PFSK-1 (cell line): Measurements from ENCODE around the gene TSEN2.

Experiments used
- FOXP2 ChIP-seq: optimal IDR thresholded peaks from 2 replicates; pipeline ENCODE3; 2011; ENCODE audit warnings: borderline replicate concordance, control low read depth, inconsistent platforms; ENCODE audit not compliant: insufficient read depth; ENCODE audit errors: extremely low read length, extremely low read depth
- POLR2AphosphoS5 ChIP-seq: IDR thresholded peaks from 2 replicates; pipeline ENCODE4 v1.6.1; 2012; ENCODE audit warnings: low read depth, mild to moderate bottlenecking, control low read depth, low read length, moderate library complexity
- SIN3A ChIP-seq: IDR thresholded peaks from 2 replicates; pipeline ENCODE4 v1.6.1; 2012; ENCODE audit warnings: mild to moderate bottlenecking, low read length, moderate library complexity, borderline replicate concordance; ENCODE audit not compliant: insufficient read depth
- TAF1 ChIP-seq: IDR thresholded peaks from 2 replicates; pipeline ENCODE4 v1.6.1; 2012; ENCODE audit warnings: low read length, control low read depth, borderline replicate concordance; ENCODE audit not compliant: insufficient read depth
- TF ChIP-seq, protein P1 (sequence below), 2 experiments: IDR thresholded peaks; 2 replicates each; pipeline versions ENCODE4 v1.6.1 to v1.8.0; 2011 to 2012; ENCODE audit warnings: low read depth in 2 of 2, low read length in 2 of 2, control low read depth in 1 of 2, inconsistent platforms in 1 of 2, mild to moderate bottlenecking in 1 of 2, moderate library complexity in 1 of 2; ENCODE audit not compliant: insufficient read depth in 1 of 2

Gene TSEN2

GRCh38 chr3:12506201-12506709, 22.0 kb downstream of the TSEN2 start:
- TF ChIP-seq, protein P1, sequence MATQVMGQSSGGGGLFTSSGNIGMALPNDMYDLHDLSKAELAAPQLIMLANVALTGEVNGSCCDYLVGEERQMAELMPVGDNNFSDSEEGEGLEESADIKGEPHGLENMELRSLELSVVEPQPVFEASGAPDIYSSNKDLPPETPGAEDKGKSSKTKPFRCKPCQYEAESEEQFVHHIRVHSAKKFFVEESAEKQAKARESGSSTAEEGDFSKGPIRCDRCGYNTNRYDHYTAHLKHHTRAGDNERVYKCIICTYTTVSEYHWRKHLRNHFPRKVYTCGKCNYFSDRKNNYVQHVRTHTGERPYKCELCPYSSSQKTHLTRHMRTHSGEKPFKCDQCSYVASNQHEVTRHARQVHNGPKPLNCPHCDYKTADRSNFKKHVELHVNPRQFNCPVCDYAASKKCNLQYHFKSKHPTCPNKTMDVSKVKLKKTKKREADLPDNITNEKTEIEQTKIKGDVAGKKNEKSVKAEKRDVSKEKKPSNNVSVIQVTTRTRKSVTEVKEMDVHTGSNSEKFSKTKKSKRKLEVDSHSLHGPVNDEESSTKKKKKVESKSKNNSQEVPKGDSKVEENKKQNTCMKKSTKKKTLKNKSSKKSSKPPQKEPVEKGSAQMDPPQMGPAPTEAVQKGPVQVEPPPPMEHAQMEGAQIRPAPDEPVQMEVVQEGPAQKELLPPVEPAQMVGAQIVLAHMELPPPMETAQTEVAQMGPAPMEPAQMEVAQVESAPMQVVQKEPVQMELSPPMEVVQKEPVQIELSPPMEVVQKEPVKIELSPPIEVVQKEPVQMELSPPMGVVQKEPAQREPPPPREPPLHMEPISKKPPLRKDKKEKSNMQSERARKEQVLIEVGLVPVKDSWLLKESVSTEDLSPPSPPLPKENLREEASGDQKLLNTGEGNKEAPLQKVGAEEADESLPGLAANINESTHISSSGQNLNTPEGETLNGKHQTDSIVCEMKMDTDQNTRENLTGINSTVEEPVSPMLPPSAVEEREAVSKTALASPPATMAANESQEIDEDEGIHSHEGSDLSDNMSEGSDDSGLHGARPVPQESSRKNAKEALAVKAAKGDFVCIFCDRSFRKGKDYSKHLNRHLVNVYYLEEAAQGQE (IDR thresholded peaks at IDR 0.05; ENCODE audit: insufficient read depth in 1 of 2, low read depth in 2 of 2, low read length in 2 of 2): no peak
- TF ChIP-seq SIN3A: no peak
- no peak for TF ChIP-seq POLR2AphosphoS5
- TF ChIP-seq TAF1: no peak
- TF ChIP-seq FOXP2: no peak

DNA sequence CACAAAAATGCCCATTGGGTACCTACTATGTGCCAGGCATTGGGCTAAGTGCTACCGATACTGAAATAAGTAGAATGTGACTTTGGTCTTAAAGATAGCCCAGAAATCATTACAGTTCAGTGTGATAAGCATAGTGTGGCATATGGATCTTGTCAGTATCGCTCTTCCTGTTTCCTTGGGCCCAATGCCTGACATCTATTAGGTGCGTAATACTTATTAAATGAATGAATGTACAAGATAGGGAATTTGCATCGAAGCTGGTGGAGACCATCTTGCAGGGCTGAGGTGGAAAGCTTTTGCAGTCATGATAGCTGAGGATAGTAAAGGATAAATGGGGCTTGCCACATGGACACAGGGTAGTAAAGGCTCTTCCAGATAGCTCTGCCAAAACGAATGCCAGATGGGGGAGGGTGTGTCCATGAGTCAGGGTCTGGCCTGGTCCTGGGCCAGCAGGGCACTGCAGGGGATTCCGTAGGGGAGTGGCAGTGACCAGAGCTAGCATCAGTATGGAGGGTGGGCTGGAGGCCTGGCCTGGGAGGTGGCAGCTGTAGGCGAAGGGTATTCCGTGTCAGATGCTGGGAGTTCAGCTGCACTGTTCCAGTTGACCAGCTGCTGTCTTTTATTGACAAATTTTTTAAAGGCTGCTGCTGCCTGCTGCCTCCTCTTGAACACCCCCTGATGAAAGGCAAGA, 23.5 kb downstream of the TSEN2 start:
- TF ChIP-seq TAF1 (no peak), POLR2AphosphoS5 (no peak), SIN3A (no peak), FOXP2 (no peak)
- TF ChIP-seq, protein P1 (IDR thresholded peaks at IDR 0.05; ENCODE audit: insufficient read depth in 1 of 2, low read depth in 2 of 2, low read length in 2 of 2): no peak

- TF ChIP-seq TAF1 (no peak), FOXP2 (no peak), POLR2AphosphoS5 (no peak), SIN3A (no peak)
Observed at GRCh38 chr3:12508291-12508700, 24.0 kb downstream of the TSEN2 start.

DNA sequence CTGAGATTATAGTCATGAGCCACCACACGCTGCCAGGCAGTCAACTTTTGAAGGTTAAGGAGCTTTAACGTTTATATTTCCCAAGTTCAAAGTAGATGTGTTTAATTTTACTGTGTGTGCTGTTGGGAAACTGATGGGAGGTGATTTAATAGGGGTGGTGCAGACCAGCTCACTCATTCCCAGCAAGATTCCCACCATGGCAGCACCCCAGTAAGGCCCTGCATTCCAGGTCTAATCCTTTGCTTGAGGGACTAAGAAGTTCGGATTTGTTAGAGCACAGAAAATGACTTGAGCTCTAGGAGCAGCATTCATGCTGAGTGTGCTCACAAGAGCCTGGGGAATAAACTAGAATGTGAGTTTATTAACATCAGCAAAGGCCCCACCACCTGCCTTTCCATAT, 25.2 kb downstream of the TSEN2 start:
- TF ChIP-seq TAF1 (no peak), SIN3A (no peak), FOXP2 (no peak), POLR2AphosphoS5 (no peak)
- TF ChIP-seq, protein P1 (IDR thresholded peaks at IDR 0.05; ENCODE audit: insufficient read depth in 1 of 2, low read depth in 2 of 2, low read length in 2 of 2): no peak

GRCh38 chr3:12512534-12513118, 28.3 kb downstream of the TSEN2 start:
- TF ChIP-seq FOXP2 (no peak), TAF1 (no peak), SIN3A (no peak), POLR2AphosphoS5 (no peak)
- TF ChIP-seq, protein P1 (IDR thresholded peaks at IDR 0.05; ENCODE audit: insufficient read depth in 1 of 2, low read depth in 2 of 2, low read length in 2 of 2): no peak
